Tibial artery (tissue), 4 donors: ENCODE measurements around the gene AK5.
"Not testable (repeated sequence)": the region's sequence is repeated elsewhere in the genome, so short reads cannot be mapped to it uniquely, and the experiment has no call there.

Experiments
- DNase-seq, 2 donors: peaks; one replicate each; pipeline ENCODE4 v3.0.0-alpha.2; 2019
- H3K27ac ChIP-seq, 2 donors: fragments of 200-600 bp; sonication (generic) in 1 of 2; 1 replicate in 1 of 2; 2 replicates in 1 of 2; pipeline ENCODE4 v1.5.1; 2018 to 2019; ENCODE audit warnings: mild to moderate bottlenecking in 1 of 2
- H3K27me3 ChIP-seq, 2 donors: fragments of 200-600 bp; sonication (generic) in 1 of 2; one replicate each; pipeline versions ENCODE4 v1.5.1 to v1.6.0; 2016 to 2019
- H3K36me3 ChIP-seq, 3 donors: fragments of 200-600 bp; sonication (generic) in 2 of 3; one replicate each; pipeline ENCODE4 v1.5.1; 2016 to 2019; ENCODE audit warnings: mild to moderate bottlenecking in 2 of 3
- H3K4me1 ChIP-seq, 4 donors: fragments of 200-600 bp; sonication (generic) in 2 of 4; 1 replicate in 3 of 4; 2 replicates in 1 of 4; pipeline ENCODE4 v1.5.1; 2016 to 2019
- H3K4me3 ChIP-seq, 2 donors: fragments of 200-600 bp; sonication (generic) in 1 of 2; 1 replicate in 1 of 2; 2 replicates in 1 of 2; pipeline ENCODE4 v1.5.1; 2018 to 2019; ENCODE audit warnings: mild to moderate bottlenecking in 2 of 2
- H3K9me3 ChIP-seq, 3 donors: fragments of 200-600 bp; sonication (generic) in 1 of 3; one replicate each; pipeline ENCODE4 v1.5.1; 2016 to 2019
- intact Hi-C: fragments of 100-400 bp; cut with DNase I; formaldehyde crosslinking; loops from one replicate; pipeline ENCODE4 v1.15.0; 2023; ENCODE audit warnings: low total_unique reads
- TF ChIP-seq, protein P1 (sequence below), 2 experiments: fragments of 200-600 bp in 1 of 2; fragments of 450-650 bp in 1 of 2; IDR thresholded peaks; one replicate each; pipeline ENCODE4 v1.5.1; 2017 to 2019; ENCODE audit warnings: antibody characterized with exemption in 2 of 2, mild to moderate bottlenecking in 1 of 2, moderate library complexity in 1 of 2

The AK5 gene

DNA sequence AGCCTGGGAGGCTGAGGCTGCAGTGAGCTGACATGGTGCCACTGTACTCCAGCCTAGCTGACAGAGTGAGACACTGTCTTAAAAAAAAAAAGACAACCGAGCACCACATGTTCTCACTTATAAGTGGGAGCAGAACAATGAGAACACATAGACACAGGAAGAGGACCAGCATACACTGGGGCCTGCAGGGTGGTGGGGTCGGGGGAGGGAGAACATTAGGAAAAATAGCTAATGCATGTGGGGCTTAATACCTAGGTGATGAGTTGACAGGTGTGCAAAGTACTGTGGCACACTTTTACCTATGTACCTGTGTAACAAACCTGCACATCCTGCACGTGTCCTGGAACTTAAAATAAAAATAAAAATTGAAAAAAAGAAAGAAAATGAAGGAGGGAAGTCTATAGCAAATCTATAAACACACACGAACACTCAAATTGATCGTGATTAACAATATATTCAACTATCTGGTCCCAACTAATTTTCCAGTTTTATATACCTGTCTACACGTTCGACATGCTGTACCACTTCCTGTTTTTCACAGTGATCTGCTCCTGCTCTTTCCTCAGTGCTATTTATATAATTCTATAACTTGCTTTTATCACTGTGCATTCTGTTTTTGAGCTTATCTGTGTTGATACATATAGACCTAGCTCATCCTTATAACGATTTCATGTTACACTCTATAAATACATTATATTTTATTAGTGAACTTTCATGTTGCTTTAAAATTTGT lies 27.2 kb downstream of the AK5 start:
- no peaks in the 10 kb centered on the region for H3K36me3 ChIP-seq
- DNase-seq = no peak
- H3K4me3 ChIP-seq = no peak overlapping the region
- intact Hi-C loops = no loop called here
- TF ChIP-seq, protein P1, sequence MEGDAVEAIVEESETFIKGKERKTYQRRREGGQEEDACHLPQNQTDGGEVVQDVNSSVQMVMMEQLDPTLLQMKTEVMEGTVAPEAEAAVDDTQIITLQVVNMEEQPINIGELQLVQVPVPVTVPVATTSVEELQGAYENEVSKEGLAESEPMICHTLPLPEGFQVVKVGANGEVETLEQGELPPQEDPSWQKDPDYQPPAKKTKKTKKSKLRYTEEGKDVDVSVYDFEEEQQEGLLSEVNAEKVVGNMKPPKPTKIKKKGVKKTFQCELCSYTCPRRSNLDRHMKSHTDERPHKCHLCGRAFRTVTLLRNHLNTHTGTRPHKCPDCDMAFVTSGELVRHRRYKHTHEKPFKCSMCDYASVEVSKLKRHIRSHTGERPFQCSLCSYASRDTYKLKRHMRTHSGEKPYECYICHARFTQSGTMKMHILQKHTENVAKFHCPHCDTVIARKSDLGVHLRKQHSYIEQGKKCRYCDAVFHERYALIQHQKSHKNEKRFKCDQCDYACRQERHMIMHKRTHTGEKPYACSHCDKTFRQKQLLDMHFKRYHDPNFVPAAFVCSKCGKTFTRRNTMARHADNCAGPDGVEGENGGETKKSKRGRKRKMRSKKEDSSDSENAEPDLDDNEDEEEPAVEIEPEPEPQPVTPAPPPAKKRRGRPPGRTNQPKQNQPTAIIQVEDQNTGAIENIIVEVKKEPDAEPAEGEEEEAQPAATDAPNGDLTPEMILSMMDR (IDR thresholded peaks at IDR 0.05) = no peak
- H3K9me3 ChIP-seq = no peaks in the 10 kb centered on the region
- H3K27me3 ChIP-seq = no peaks in the 10 kb centered on the region
- no peak overlapping the region for H3K27ac ChIP-seq
- H3K4me1 ChIP-seq = no peaks in the 10 kb centered on the region

DNA sequence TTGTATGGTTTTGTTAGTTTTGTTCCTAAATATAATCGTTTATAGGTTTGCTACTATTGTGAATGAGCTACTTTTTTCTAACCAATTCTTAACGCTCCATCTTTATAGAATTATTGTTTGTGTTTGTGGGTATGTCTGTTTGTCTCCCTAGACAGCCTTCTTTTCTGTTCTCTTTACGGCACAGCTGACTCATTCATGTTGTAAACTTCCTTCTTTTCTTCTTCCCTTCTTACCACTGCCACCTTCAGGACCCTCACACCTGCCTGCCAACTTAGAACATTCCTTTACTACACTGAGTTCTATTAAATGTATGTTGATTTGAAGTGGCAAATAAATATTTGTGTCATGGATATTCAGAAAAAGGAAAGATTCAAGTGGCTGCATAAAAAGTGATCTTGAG lies 29.1 kb downstream of the AK5 start:
- H3K27me3 ChIP-seq = no peaks in the 10 kb centered on the region
- intact Hi-C loops = no loop called here
- H3K4me3 ChIP-seq = no peak overlapping the region
- H3K9me3 ChIP-seq = no peaks in the 10 kb centered on the region
- H3K27ac ChIP-seq = no peak overlapping the region
- no peak for DNase-seq
- H3K4me1 ChIP-seq = no peaks in the 10 kb centered on the region
- H3K36me3 ChIP-seq = no peaks in the 10 kb centered on the region
- TF ChIP-seq, protein P1 (IDR thresholded peaks at IDR 0.05) = no peak

DNA sequence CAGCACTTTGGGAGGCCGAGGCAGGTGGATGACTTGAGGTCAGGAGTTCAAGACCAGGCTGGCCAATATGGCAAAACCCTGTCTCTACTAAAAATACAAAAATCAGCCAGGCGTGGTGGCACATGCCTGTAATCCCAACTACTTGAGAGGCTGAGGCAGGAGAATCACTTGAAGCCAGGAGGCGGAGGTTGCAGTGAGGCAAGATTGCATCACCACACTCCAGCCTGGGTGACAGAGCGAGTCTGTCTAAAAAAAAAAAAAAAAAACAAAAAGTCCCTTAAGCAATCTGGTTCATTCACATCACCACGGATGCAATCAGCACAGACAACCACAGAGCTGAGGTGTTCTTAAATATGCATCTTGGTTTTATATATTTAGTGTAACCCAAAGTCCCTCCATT lies 30.5 kb downstream of the AK5 start:
- H3K27me3 ChIP-seq, H3K4me3 ChIP-seq, H3K27ac ChIP-seq, H3K4me1 ChIP-seq, intact Hi-C loops, H3K9me3 ChIP-seq, H3K36me3 ChIP-seq, DNase-seq: not testable (repeated sequence)

DNA sequence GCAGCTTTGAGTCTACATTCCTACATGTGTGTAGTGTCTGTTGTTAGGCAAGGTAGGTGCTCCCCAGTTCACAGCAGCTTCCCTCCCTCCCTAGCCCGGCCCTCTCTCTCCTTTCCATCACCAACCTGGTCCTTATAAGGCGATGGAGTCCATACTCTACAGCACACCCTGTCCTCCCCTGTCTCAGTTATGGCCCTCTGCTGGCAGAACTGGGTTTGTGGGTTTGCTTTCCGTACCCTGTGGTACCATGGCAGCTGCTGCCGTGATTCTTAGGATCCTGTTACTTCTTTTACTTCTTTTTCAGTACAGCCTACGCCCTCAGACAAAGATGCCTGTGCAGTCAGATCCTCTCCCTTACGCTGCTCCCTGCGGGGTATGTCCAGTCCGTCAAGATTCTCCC lies 31.7 kb downstream of the AK5 start:
- no peaks in the 10 kb centered on the region for H3K36me3 ChIP-seq
- DNase-seq = no peak
- no peaks in the 10 kb centered on the region for H3K4me1 ChIP-seq
- H3K27ac ChIP-seq = no peak overlapping the region
- H3K27me3 ChIP-seq = no peaks in the 10 kb centered on the region
- TF ChIP-seq, protein P1 (IDR thresholded peaks at IDR 0.05) = no peak
- H3K9me3 ChIP-seq = no peaks in the 10 kb centered on the region
- H3K4me3 ChIP-seq = no peak overlapping the region
- intact Hi-C loops = no loop called here

DNA sequence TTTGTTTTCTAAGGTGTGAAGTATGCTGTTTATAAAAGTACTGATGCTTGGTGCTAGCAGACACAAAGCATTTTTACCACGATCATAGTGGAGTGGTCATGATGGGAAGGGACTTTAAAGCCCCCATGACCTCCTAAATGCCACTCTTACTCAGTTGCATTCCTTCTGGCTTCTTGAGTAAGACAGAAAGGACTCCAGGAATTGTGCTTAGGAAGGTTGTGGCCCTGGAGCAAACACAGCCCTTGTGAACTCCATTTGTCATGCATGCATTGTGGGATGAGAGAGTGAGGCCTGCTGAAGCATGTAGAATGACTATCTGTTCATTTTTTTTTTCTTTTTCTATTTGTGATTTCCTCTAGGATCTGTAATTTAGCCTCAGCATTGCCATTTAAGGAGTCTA lies 34.2 kb downstream of the AK5 start:
- TF ChIP-seq, protein P1 (IDR thresholded peaks at IDR 0.05) = no peak
- intact Hi-C loops = no loop called here
- H3K36me3 ChIP-seq = no peaks in the 10 kb centered on the region
- no peak overlapping the region for H3K27ac ChIP-seq
- H3K4me1 ChIP-seq = no peaks in the 10 kb centered on the region
- H3K9me3 ChIP-seq = no peaks in the 10 kb centered on the region
- no peak for DNase-seq
- no peak overlapping the region for H3K4me3 ChIP-seq
- no peaks in the 10 kb centered on the region for H3K27me3 ChIP-seq

DNA sequence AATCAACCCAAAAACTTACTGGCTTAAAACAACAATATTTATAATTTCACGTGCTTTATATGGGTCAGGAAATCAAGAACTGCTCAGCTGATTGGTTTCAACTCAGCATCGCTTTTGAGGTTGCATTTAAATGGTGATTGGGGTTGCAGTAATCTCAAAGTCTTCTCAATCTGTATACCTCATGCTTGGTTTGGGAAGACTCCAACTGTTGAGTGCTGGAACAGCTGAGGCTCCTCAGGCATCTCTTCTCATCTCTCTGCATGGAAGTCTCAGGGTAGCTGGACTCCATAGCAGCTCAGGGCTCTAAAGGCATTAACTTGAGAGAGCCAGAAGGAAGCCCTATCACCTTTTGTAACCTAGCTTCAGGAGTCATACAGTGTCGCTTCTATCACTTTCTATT lies 35.1 kb downstream of the AK5 start:
- DNase-seq = no peak
- TF ChIP-seq, protein P1 (IDR thresholded peaks at IDR 0.05) = no peak
- H3K4me1 ChIP-seq = peaks cover 0 to under 1% (median 0%) of the 10 kb centered on the region in 4 donors
- H3K9me3 ChIP-seq = no peaks in the 10 kb centered on the region
- no peak overlapping the region for H3K4me3 ChIP-seq
- no peak overlapping the region for H3K27ac ChIP-seq
- intact Hi-C loops = no loop called here
- H3K36me3 ChIP-seq = no peaks in the 10 kb centered on the region
- no peaks in the 10 kb centered on the region for H3K27me3 ChIP-seq
